Activated naive CD8-positive, alpha-beta T cell treated with anti-CD3 and anti-CD28 coated beads, Interleukin-2, amount 50 U/mL, for 16 hours (primary cell): ENCODE results near the gene CERS6.
"Not testable (repeated sequence)": the region's sequence is repeated elsewhere in the genome, so short reads cannot be mapped to it uniquely, and the experiment has no call there.

Experiments
- DNase-seq: peaks from one replicate; pipeline ENCODE4 v3.0.0-alpha.2; 2020; ENCODE audit warnings: low read depth, low spot score

Gene CERS6

DNA sequence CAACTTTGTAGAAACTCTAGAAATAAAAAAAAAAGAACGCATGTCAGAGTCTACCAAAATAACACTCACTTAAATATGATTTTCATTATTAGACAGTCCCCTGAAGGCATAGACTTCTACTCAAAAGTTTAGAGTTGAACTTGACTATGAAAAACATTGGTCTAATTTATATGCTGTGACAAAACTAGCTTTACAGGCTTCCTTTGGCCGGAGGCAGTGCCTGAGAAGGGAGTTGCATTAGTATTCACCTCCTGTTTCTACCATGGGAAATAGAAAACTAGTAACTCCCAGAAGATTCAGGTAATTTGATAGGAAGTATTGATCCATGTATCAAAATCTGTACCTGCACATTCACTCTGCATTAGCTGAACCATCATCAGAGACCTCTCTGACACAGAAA, 182.9 kb downstream of the CERS6 start:
- DNase-seq = no peak

DNA sequence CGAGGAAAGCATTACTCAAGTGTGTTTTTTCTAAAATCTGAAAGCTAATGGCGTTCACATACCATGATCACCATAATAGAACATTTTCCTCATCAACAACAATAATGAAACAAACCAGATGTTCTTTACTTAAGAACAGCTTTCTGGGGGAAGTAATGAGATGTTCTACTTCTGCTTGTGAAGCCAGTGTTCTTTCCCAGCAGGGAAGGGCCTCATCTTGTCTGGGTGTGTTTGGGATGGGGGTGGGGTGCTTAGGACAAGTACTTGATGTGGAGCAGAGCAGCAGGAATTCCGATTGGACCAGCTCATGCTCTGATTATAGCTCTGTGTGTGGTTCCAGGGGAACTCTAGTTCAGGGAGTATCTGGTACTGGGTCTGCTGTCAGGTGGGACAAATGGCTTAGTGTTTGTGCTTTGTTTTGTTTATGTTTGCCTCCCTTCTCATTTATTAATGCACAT, 183.4 kb downstream of the CERS6 start:
- no peak for DNase-seq

DNA sequence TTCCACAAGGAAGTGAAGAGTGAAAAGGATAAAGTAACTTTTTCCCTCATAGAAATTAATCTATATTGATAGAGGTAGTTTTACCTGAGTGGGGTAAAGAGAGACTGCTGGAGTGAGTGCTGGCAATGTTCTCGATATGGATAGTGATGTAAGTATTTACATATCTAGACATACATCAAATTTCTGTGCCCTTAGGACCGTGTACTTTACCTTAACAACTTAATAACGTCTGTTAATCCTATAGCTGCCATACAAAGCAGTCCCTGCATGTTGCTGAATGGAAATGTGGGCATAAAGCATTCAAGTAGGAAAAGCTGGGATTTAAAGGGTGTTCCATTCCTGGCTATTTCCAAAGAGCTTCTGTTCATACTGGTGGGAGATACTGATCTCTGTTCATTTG, 184.0 kb downstream of the CERS6 start:
- DNase-seq = no peak

DNA sequence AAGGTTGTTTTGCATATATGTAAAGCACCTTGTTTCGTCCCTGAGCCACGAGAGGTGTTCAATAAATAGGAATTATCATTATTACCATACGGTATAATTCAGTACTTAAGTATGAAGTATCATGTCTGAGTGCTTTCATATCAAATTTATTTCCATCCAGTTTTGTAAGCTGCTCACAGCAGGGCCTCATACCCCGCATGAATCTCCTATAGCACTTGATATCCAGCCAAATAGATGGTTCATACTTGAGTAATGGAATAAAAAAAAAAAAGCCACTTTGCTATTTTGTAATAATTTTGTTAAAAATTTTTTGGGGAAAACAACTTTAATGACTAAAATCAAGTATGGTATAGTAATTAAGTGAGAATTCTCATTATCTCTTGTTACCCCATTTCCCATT, 185.6 kb downstream of the CERS6 start:
- DNase-seq = no peak

DNA sequence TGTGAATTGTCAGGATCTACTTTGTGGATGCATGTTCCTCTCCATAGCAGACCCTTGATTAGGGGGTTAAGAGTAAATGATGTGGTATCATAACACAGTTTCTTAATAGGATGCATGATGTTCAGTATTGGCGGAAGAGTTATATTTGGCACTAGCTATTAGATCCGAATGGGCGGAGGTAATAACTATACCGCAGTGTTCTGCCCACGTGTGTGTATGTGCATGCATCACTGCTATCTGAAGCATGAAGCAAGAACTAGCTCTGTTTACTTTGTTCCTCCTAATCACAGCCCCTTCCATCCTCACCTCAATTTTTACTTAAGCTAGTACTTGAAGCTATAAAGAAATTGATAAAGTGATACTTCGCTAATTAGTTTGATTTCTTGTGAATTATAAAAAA, 186.8 kb downstream of the CERS6 start:
- DNase-seq = no peak

DNA sequence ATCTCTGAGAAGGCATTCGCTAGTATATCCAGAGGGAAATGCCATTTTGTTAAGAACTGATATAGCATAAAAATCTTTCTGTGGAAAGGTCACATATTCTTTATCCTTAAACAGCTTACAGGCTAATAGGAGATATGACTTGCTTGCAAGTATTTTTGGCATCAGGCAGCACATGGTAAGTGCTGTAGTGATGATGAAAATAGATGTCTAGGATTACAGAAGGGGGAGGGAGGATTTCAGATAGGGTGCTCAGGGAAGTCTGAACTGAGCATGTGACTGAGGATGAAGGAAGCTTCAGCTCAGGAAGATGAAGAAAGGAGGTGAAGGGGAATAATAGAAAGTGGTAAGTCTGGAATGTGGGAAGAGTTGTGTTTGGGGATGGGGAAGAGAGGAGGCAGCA, 187.9 kb downstream of the CERS6 start:
- no peak for DNase-seq

DNA sequence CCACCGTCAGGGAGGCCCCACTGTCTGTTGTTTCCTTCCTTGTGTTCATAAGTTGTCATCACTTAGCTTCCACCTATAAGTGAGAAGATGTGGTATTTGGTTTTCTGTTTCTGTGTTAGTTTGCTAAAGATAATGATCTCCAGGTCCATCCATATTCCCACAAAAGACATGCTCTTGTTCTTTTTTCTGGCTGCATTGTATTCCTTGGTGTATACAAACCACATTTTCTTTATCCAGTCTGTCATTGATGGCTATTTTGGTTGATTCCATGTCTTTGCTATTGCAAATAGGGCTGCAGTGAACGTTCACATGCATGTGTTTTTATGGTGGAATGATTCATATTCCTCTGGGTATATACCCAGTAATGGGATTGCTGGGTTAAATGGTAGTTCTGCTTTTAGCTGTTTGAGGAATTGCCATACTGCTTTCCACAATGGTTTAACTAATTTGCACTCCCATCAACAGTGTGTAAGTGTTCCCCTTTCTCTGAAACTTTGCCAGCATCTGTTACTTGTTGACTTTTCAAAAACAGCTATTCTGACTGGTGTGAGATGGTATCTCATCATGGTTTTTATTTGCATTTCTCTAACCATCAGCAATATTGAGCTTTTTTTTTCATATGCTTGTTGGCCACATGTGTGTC, 189.7 kb downstream of the CERS6 start:
- DNase-seq = no peak

DNA sequence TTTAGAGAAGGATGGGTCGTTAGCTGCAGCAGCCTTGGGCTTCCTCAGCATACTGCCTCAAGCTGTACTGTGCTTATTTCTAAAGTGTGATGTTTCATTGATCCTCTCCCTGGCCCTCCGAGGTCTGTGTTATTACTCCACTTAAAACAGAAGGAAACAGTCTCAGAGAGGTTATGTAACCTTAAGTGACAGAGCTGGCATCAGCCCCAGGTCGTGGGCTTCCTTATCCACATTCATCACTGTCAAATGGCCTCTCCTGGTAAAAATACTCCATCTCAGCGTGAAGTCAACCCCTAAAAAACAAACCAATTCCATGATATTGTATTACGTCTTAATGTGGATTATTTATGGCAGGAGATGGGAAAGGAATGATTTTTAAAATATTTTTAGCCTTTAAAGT, 193.0 kb downstream of the CERS6 start:
- no peak for DNase-seq

DNA sequence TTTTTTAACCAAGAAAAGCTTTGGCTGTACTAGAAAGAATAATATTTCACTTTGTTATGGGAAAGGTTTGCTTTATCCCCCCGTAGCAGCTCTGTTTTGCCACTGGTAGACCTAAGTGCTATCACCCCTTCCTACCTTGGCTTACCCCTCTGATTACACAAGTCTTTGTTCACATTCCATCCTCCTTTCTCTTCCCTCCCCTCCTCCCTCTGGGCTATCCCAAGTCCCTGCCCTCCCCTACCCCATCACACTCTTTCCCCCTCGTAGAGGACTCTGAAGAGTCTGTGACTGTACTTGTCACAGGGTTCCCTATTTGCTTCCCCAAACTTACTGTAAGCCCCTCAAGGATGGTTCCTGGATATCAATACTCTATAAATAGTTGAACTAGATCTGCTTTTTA, 193.5 kb downstream of the CERS6 start:
- no peak for DNase-seq

DNA sequence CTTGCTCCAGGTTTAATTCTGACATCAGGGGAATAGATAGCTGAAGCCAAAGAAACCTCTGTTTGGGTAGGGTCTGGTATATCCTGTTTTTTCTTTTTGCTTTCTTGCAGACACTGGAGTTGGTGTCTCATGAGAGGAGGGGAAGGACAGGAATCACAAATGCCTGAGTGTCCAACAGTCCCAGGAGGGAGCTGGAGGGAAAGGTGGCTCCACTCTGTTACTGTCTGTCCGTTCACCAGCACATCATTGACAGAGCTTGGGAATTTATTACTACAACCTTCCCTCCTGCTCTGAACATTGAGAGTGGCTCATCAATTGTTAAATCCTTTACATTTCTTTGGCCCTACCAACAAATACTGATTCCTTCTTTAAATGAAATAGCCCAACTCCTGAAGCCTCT, 194.1 kb downstream of the CERS6 start:
- no peak for DNase-seq

DNA sequence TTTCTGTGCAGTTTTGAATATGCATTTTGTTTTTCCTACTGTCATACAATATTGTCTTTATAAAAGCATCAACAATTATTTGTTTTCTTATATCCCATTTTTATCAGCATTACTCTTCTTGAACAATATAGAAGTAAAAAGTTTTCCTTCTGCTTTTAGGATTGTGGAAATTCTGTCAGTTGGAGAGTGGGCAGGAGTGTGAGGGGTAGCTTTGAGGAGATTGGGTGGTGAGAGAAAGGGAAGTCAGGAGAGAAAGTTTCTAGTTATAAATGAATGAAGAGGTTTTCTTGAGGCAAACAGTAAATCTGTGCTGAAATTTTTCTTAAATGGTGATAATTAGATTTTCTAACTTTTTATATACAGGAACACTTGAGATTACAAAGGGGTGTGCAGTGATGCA, 194.7 kb downstream of the CERS6 start:
- no peak for DNase-seq

DNA sequence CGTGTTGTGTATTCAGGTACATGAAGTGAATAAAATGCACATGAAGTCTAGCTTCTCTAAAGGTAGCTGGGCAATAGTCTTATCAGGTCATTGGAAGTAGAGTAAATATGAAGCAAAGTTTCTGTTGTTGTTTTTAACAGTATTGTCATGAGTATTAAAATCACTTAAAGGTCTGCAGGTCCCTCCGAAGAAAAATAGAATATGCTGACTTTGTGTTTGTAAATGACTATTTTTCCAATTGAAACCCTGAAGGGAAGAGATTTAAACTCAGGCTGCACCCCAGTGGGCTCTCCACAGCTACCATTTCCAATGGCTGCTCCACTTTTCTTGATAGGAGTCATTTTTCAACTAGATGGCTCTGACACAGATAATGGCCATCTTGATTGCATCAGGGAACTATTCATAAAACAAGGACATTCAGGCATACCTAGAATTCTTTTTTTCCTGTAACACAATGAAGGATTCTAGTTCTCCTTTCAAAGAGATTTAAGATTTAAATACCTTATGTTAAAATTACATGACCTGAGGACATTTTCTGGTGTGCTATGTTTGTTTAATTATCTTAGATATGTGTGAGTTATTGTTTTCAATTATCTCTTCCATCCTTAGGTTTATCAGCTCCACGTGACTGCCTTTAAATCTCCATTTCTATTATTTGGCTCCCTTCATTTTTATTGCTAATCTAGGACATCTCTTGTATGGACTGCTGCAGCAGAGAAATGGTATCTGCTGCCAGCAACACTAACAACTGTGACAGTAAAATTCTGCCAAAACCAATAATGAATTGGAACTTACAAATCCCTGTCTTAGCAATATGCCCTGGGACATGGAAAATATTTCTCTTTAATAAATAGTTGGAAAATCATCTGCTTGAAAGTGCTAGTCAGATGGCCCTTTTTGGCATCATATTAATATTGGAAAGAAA, 197.2 kb downstream of the CERS6 start:
- no peak for DNase-seq

DNA sequence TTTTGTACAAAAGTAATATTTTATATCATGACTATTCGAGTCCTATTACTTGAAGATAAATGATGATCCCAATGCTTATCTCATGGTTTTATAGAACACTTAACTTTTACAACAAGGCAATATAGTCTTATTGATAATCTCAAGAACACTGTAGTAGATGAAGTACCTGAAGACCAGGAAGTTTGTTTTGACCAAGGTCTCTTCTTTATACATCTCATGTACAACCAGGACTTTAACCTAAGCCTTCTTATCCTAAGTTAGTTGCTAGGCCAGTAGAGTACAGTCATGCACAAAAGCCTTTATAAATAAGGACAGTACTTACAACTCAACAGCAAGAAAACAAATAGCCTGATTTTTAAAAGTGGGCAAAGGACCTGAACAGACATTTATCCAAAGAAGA, 198.6 kb downstream of the CERS6 start:
- DNase-seq = no peak

DNA sequence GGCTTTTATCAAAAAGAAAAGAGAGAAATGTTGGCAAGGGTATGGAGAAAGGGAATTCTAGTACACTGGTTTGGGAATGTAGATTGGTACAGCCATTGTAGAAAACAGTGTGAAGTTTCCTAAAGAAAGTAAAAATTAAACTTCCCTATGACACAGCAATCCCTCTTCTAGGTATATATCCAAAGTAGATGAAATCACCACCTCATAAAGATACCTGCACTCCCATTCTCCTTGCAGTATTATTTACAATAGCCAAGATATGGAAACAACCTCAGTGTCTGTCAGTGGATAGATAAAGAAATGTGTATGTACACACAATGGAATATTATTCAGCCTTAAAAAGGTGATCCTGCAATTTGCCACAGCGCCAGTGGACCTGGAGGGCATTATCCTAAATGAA, 199.1 kb downstream of the CERS6 start:
- no peak for DNase-seq

DNA sequence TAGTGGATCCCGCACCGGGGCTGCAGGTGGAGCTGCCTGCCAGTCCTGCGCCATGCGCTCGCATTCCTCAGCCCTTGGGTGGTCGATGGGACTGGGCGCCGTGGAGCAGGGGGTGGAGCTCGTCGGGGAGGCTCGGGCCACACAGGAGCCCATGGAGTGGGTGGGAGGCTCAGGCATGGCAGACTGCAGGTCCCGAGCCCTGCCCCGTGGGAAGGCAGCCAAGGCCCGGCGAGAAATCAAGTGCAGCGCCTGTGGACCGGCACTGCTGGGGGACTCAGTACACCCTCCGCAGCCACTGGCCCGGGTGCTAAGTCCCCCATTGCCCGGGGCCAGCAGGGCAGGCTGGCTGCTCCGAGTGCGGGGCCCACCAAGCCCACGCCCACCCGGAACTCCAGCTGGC, 201.3 kb downstream of the CERS6 start:
- DNase-seq = not testable (repeated sequence)

DNA sequence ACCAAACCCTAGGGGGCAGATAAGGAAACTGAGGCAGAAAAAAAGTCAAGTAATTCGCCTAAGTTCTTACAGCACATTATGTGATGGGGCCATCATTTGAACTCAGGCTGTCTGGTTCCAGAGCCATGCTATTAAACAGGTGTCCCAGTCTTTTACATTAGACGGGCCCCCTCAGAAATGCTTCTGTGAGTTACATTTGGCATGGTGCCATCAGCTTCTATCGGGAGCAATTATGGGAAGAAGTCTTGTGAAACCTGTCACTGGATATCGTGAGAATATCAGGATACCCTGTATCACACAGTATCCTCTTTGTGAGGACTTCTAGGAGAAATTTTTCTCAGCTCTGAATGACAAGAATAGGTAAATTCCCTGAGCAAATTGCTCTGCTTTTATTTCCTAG, 202.6 kb downstream of the CERS6 start:
- DNase-seq = no peak

DNA sequence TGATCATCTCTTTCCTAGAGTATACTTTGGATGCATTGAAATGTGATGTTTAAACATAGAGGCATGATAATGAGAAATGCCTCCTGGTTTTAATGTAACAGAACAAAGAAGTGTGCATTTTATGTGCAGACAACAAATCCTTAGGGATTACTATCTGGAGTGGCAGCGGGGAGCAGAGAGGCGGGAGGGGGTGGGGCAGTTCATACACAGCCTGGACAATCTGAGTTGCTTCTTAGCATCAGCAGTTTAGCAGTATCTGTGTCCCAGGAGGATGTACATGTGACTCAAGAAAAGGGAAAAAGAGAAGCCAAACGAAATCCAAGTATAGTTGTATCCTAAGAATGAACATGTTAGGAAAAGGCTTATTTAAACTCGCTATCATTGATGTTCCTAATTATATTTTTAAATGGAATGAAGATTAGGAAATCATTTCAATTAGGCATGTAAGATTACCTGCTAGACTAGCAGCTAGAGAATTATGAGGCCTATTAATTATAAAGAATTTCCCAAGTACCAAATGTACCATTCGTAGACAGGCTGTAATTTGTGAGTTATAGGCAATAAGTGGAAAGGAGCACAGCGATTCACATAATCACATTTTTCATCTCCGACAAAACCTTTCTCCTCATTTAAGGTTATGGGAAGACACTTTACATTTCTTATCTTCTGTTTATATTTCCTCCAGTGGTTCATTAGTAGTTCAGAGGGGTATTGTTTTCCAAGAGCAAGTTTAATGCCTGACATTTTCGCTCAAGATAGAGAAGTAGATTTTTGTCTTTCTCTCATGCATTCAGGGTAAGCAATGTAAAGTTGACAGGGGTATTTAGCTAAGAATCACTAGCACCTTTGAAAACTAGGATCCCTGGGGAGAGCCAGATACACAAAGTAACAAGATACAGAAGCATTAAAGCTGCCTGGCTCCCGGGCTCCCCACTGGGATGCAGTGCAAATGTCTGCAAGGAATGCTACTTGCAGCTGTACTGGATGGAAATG, 205.1 kb downstream of the CERS6 start:
- no peak for DNase-seq

DNA sequence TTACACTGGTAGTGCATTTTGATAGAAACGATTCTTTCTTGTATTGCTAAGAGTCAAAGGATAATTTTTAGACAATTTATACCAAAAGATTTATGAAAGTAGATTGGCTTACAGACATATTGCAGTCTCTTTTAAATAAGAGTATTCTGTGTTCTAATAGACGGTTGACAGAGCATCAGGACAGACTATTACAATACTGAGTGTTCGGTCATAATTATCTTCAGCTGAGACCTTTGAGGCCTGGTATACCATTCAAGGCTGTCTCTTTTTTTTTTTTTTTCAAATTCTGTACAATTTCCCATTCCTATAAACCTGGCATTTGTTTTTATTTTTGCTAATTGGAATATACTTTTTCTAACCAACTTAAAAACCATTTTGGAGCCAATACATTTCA, 205.8 kb downstream of the CERS6 start:
- DNase-seq = no peak

DNA sequence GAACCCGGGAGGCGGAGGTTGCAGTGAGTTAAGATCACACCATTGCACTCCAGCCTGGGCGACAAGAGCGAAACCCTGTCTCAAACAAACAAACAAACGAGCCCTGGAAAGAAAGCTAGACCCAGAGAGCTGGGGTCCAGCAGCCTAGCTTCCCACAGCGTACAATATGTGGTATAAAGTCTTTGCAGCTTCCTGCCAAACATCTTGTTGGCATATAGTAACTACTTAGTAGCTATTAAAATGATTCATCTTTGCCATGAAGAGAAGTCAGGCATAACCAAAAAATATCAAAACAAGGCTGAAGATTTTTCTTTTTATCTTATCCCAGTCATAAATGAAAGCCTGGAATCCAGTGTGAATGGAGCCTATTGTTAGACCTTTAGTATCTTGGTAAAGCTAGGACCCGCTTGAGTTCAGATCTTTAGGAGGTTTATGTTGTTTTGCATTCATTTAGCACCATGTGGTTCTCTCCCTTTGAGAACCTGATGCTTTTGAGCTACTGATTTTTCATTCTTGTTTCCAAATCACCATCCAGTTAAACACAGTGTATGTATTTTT, 206.7 kb downstream of the CERS6 start:
- DNase-seq = no peak

DNA sequence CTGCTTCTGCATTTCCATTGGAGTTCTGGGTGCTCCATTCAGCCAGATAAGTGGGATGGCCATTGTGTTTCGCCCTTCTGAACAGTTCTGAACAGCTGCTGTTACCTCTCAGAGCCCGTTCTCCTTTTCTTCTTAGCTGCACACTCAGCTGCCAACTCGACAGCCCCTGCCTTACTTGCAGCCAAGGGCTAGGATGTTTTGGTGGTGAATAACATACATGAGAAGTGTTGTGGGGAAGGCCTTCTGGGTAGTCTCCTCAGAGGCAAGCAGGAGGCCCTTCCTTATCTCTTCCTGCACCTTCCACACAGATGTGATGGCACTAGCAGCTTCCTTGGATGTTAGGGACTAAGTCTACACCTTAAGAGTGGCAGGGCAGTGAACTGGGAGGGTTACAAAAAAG, 207.9 kb downstream of the CERS6 start:
- no peak for DNase-seq

DNA sequence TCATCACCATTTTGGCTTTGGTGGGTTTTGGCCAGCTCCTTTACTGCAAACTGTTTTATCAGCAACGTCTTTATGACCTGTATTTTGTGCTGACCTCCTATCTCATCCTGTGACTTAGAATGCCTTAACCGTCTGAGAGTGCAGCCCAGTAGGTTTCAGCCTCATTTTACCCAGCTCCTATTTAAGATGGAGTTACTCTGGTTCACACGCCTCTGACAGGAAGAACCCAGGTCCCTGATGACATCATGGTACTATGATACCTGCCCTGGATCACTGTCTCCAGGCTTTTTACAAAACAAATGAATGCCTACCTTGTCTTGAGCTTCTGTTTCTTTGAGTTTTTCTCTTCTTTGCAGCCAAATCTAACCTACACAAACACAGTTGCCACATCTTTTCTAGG, 208.6 kb downstream of the CERS6 start:
- DNase-seq = not testable (repeated sequence)

DNA sequence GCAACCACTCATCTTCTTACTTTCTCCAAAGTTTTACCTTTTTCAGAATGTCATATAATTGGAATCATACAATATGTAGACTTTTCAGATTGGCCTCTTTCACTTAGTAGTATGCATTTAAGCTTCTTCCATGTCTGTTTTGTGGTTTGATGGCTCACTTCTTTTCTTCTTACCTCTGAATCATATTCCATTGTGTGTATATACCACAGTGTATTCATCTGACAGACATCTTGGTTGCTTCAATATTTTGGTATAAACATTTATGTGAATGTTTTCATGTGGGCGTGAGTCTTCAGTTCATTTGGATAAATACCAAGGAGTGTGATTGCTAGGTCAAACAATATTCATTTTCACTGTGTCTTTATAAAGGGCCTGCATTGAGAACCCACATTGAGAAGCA, 210.3 kb downstream of the CERS6 start:
- no peak for DNase-seq
